GM10847 (cell line): ENCODE measurements around the gene TRIM62.

Experiments
- POLR2A ChIP-seq: IDR thresholded peaks from 2 replicates; pipeline ENCODE4 v1.6.1; 2011; ENCODE audit not compliant: insufficient read length; ENCODE audit errors: extremely low read depth

TRIM62 gene

DNA sequence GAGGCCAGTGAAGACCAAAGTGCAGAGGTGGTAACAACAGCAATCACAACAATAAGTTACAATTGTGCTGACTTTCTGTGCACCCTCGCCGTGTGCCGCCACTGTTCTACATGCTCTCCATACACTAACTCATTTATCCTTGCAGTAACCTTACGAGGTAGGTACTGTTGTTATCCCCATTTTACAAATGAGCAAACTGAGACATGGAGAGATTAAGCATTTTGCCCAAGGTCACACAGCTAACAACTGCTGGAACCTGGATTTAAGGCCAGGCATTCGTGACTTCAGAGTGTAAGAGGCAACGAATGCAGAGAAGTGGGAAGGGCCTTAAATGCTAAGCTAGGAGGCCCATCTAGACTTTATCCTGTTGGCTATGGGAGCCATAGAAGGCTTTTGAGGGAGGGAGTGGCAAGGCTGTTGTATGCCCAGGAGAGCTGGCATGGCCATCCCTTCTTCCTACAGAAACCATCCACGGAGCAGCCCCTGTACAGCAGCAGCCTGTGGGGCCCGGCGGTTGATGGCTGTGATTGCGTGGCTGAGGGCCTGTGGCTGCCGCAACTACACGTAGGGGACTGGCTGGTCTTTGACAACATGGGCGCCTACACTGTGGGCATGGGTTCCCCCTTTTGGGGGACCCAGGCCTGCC, 64.3 kb downstream of the TRIM62 start:
- TF ChIP-seq POLR2A: no peak

- no peak for TF ChIP-seq POLR2A
These were observed 69.9 kb downstream of the TRIM62 start for GRCh38 chr1:33111965-33112364.

DNA sequence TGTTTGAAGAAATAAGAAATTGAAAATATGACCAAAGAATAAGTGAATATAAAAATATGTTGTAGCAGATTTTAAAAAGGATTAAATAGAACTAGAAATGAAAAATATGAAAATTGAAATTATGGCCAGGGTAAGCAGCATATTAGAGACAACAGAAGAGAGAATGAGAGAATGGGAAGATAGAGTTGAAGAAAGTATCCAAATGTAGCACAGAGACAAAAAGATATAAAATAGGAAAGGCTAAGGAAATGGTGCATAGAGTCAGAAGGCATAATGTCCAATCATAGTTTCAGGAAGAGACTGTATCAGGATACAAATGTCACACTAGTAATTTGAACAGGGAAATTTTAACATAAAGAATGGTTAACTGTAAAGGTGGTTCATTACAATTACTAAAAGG, 71.4 kb downstream of the TRIM62 start:
- no peak for TF ChIP-seq POLR2A

DNA sequence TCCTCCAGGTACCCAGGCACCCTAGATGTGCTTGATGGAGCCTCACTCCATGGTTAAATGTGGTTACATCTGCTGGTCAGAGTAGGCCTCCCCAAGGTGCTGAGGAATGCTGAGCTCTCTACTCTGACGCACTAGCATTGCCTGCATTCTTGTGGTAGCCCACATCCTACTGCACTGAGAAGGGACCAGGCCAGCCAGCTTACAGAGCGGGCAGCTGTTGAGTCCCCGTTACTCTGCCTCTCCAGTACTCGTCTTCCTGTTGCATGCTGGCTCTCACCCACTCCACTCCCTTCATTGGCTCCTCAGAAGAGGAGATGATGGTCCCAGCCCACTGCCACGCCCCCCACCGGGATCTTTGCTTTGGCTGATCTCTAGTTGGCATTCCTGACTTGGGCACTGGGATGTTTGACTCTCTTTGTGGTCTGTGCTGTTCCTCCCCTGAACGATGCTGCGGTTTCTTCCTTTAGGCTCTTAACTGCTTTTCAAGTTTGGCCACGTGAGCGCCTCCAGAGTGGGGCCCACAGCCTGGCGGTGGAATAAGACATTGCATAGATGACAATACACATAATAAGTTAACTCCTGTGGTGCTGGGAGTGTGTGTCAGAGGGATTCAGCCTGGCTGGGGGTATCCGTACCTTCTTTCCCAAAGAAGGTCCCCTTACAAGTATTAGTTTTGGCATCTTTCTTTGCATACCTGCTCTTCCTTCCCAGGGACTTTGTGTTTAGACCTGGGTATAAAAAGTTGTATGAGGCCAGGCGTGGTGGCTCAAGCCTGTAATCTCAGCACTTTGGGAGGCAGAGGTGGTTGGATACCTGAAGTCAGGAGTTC, 82.3 kb downstream of the TRIM62 start:
- TF ChIP-seq POLR2A: no peak

- TF ChIP-seq POLR2A: no peak
These were observed 83.5 kb downstream of the TRIM62 start for GRCh38 chr1:33098371-33098770.

DNA sequence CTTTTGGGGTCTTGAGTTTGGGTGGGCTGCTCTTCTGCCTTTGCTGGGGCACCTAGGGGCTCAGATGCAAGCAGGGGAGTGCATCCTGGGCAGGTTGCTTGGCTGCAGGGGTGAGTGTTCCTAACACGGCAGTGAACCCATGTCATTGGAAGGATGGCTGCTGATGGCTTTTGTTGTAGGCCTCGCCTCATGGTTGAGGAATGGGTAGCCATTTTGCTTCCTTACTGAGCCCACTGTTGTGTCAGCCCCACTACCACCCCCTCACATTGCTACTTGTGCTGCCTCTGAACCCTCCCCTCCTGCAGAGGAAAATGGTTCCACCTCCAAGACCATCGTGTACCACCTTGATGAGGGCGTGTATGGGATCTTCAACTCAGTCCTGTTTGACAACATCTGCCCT, 84.1 kb downstream of the TRIM62 start:
- no peak for TF ChIP-seq POLR2A

DNA sequence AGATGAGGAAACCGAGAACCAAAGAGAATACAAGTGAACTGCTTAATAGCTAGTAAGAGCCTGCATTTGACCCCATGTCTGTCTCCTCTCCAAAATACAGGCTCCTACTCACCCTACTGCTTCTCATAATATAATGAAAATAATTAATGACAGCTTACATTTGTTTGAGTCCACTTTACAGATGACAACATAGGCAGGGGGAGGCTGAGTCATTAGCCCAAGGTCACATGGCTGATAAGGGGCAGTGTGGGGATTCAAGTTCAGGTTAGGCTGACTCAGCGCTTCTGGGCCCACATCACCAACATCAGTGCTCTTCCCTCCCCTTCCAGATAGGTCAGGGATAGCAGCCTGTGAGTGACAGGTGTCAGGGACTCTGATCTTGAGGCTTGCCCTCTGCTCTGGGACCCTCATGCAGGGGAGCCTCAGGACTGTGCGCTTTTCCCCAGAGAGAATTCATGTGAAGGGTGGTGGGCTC, 84.7 kb downstream of the TRIM62 start:
- TF ChIP-seq POLR2A: no peak

DNA sequence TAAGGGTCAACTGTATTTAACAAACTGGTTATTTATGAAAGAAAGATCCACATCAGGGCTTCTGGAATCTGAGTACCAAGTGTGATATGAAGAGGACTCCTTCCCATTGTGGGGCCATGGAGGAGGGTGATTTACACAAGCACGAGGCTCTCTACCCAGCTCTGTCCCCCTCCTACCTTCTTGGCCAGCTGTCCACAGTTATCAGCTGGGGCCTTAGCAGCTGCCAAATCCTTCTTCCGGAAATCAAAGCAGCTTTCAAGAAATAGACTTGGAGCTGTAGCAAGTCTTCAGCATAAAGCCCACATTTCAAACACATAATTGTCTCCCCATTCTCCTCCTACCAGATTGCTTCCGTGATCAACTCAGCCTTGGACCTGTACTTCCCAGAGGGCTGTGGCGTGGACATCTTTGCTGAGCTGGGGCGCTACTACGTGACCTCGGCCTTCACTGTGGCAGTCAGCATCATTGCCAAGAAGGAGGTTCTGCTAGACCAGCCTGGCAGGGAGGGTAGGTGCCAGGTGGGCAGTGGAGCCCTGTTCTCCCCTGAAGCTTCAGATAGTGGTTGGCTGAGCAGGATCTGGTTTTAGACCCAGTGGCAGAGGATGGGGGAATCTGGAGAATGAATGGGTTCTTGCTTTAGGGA, 85.4 kb downstream of the TRIM62 start:
- TF ChIP-seq POLR2A: no peak
